ENCODE data around the gene PCAT7. TPM values are rescaled to one million over a fixed set of nuclear protein-coding genes. Genes with fewer than 3 reads are reported as not detected.

The PCAT7 gene
- total RNA-seq, 1 experiment from 2014 or later, result 4.0 TPM

- Mint-ChIP-seq H3K27me3 (ENCODE audit: low read depth) (peaks cover 16% of the 10 kb centered on the region), H3K9me3 (no peaks in the 10 kb centered on the region)
- no CpG with 5 or more reads among the region's 4 CpGs for WGBS (ENCODE audit: extremely low coverage, insufficient read length, low lambda C conversion rate)
Measured at GRCh38 chr9:94586316-94586715, 31.4 kb downstream of the PCAT7 start.

More at GRCh38 chr9:94586316-94586715, 31.4 kb downstream of the PCAT7 start:
- Histone ChIP-seq H3K27me3 (ENCODE audit: insufficient read depth, low read length) (no peaks in the 10 kb centered on the region), H3K4ac (ENCODE audit: low read depth, low read length) (no peak overlapping the region), H3K4me2 (ENCODE audit: insufficient read depth, insufficient read length, low read length) (no peak overlapping the region), H3K9me3 (ENCODE audit: control insufficient read depth, low read depth, low read length) (no peaks in the 10 kb centered on the region), H3K23ac (ENCODE audit: insufficient read length, low read depth, low read length) (no peak overlapping the region), H3K4me1 (ENCODE audit: insufficient read depth, low read length) (no peaks in the 10 kb centered on the region), H2AFZ (ENCODE audit: low read length) (no peak overlapping the region), H4K5ac (ENCODE audit: insufficient read length, low read depth, low read length) (no peak overlapping the region), H3K27ac (ENCODE audit: insufficient read length, low read depth, low read length) (no peak overlapping the region), H3K79me2 (ENCODE audit: insufficient read depth, low read length) (no peaks in the 10 kb centered on the region), H2BK120ac (ENCODE audit: low read depth, low read length, poor library complexity, severe bottlenecking) (no peak overlapping the region), H3K79me1 (ENCODE audit: insufficient read depth, low read depth, low read length, poor library complexity, severe bottlenecking) (no peaks in the 10 kb centered on the region), H4K91ac (ENCODE audit: insufficient read length, low read depth, low read length) (no peak overlapping the region), H3K9ac (ENCODE audit: extremely low read depth, insufficient read length, low read length) (no peak overlapping the region), H2AK5ac (ENCODE audit: insufficient read length, low read length) (no peak overlapping the region), H3T11ph (ENCODE audit: low read length) (no peak overlapping the region), H3K23me2 (ENCODE audit: insufficient read length, low read depth, low read length, poor library complexity, severe bottlenecking) (no peaks in the 10 kb centered on the region), H3K56ac (ENCODE audit: insufficient read length, low read depth, low read length) (no peak overlapping the region), H2BK5ac (ENCODE audit: insufficient read length, low read length) (no peak overlapping the region), H2BK15ac (ENCODE audit: low read depth, low read length) (no peak overlapping the region), H4K8ac (replicated peaks; ENCODE audit: insufficient read length, low read depth, low read length) (no peak overlapping the region), H4K20me1 (ENCODE audit: control insufficient read depth, insufficient read depth, insufficient read length) (no peaks in the 10 kb centered on the region), H2BK12ac (ENCODE audit: insufficient read length, low read depth, low read length) (no peak overlapping the region), H2BK20ac (ENCODE audit: low read depth, low read length, poor library complexity, severe bottlenecking) (no peak overlapping the region), H3K14ac (ENCODE audit: insufficient read depth, low read length) (no peak overlapping the region), H3K18ac (ENCODE audit: insufficient read length, low read depth, low read length) (no peak overlapping the region)
- DNase-seq, result no peak
- H3K36me3 Mint-ChIP-seq (ENCODE audit: insufficient read depth in 1 of 3, low read depth in 3 of 3), result no peaks in the 10 kb centered on the region; a peak in 2 of 7 replicates
- no peak overlapping the region for H3K27ac Mint-ChIP-seq
- no peak overlapping the region for H3K4me3 Mint-ChIP-seq
- peaks cover 4 to 6% of the 10 kb centered on the region in 2 experiments; a peak in 2 of 4 replicates for H3K4me1 Mint-ChIP-seq
- no peak for TF ChIP-seq CTCF (conservative IDR thresholded peaks at IDR 0.05)
